ENCODE measurements around the gene LUC7L3. TPM values are rescaled to one million over a fixed set of nuclear protein-coding genes. Genes with fewer than 3 reads are reported as not detected.

Gene LUC7L3
- total and polyA plus RNA-seq, 10 of the 15 experiments (the other 5 are each of a cell fraction or from before 2014, with no cell fraction given), result 51.3 to 176 (median 149) TPM

GRCh38 chr17:50707289-50708049 lies 11.9 kb upstream of the LUC7L3 start, which contains the start of gene ANKRD40 (continued):
- TF ChIP-seq REST (IDR thresholded peaks at IDR 0.05; ENCODE audit: low read depth, low read length) (no peak), BCL11A (IDR thresholded peaks at IDR 0.05; ENCODE audit: low read depth, low read length) (no peak), RB1 (IDR thresholded peaks at IDR 0.05; ENCODE audit: borderline replicate concordance) (peak; percentile 94; the same call in 1 of the 2 replicates), GABPA (IDR thresholded peaks at IDR 0.05; ENCODE audit: low read depth) (peak; percentile 88), IRF3 (IDR thresholded peaks at IDR 0.05) (no peak; the same call in 1 of the 2 replicates), RAD51 (IDR thresholded peaks at IDR 0.05) (no peak), BHLHE40 (IDR thresholded peaks at IDR 0.05; ENCODE audit: borderline replicate concordance in 1 of 2, low read depth in 2 of 2, low read length in 1 of 2) (peak in 1 of 2 experiments; percentile 72; a peak in 2 of 4 replicates), STAT3 (IDR thresholded peaks at IDR 0.05; ENCODE audit: low read depth, low read length) (no peak), ZBED1 (IDR thresholded peaks at IDR 0.05; ENCODE audit: borderline replicate concordance) (no peak), SIN3A (IDR thresholded peaks at IDR 0.05; ENCODE audit: low read depth, low read length) (peak; percentile 77), WRNIP1 (IDR thresholded peaks at IDR 0.05; ENCODE audit: borderline replicate concordance, low read depth, low read length) (no peak), CHD4 (IDR thresholded peaks at IDR 0.05) (no peak), NFYB (IDR thresholded peaks at IDR 0.05; ENCODE audit: insufficient read depth, low read depth, low read length) (no peak), PRDM15 (CRISPR knock-in tag; IDR thresholded peaks at IDR 0.05) (no peak), EED (IDR thresholded peaks at IDR 0.05; ENCODE audit: low read depth) (peak; percentile 57), HDGF (IDR thresholded peaks at IDR 0.05) (peak; percentile 68; the same call in 1 of the 2 replicates), CHD2 (IDR thresholded peaks at IDR 0.05; ENCODE audit: borderline replicate concordance, low read depth, low read length) (no peak), MAX (IDR thresholded peaks at IDR 0.05; ENCODE audit: low read depth, low read length) (peak; percentile 68), IKZF1 (conservative IDR thresholded peaks at IDR 0.05) (peak; percentile 91), MYB (IDR thresholded peaks at IDR 0.05; ENCODE audit: borderline replicate concordance, low read depth, low read length) (no peak), HCFC1 (IDR thresholded peaks at IDR 0.05; ENCODE audit: low read length) (peak; percentile 84), MEF2B (IDR thresholded peaks at IDR 0.05; ENCODE audit: partially characterized antibody, poor library complexity, severe bottlenecking) (peak; percentile 79), RAD21 (IDR thresholded peaks at IDR 0.05; ENCODE audit: insufficient read depth, low read depth, low read length) (no peak)

All from GM12878 (cell line).